ENCODE measurements around the gene MEX3D.
A peak's percentile ranks its signal among the peaks of the same experiment; 100 is the strongest.

The MEX3D gene

DNA sequence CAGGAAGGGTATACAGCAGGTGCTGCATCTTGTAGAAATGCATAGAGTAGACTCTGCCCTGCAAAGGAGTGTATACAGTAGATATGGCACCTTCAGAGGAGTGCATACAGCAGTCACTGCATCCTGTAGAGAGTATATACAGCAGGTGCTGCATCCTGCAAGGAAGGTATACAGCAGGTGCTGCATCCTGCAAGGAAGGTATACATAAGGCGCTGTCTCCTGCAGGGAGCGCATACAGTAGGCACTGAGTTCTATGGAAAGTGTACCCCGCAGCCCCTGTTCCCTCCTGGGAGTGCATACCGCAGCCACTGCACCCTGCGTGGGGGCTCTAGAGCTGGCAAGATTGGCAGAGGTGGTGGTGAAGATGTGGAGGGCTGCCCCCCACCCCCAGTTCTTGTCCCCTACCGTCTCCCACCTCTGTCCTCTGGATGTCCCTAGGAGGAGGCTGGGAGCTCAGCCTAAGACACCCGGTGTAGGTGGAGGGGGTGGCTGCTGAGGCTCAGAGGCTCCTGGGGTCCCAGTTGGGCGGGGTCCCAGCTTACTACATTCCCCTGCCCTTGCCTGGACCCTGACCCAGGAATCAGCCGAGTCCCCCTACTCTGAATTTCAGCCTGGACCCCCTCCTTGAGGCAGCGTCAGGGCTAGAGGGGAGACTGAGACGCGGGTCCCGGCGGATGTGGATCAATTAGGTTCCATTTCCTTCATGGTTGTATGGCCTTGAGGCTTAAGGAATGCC is 53.0 kb downstream of the MEX3D start:
- no peak overlapping the region for H3K4me3 ChIP-seq (ENCODE audit: low read depth, low read length)
- TF ChIP-seq, protein P1, sequence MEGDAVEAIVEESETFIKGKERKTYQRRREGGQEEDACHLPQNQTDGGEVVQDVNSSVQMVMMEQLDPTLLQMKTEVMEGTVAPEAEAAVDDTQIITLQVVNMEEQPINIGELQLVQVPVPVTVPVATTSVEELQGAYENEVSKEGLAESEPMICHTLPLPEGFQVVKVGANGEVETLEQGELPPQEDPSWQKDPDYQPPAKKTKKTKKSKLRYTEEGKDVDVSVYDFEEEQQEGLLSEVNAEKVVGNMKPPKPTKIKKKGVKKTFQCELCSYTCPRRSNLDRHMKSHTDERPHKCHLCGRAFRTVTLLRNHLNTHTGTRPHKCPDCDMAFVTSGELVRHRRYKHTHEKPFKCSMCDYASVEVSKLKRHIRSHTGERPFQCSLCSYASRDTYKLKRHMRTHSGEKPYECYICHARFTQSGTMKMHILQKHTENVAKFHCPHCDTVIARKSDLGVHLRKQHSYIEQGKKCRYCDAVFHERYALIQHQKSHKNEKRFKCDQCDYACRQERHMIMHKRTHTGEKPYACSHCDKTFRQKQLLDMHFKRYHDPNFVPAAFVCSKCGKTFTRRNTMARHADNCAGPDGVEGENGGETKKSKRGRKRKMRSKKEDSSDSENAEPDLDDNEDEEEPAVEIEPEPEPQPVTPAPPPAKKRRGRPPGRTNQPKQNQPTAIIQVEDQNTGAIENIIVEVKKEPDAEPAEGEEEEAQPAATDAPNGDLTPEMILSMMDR (IDR thresholded peaks at IDR 0.05; ENCODE audit: low read depth, low read length, missing control alignments), result no peak
- in situ Hi-C loops (cut with HindIII; ENCODE audit: low sequenced_read_pairs), result no loop called here
- no peak for DNase-seq (ENCODE audit: low read depth)

DNA sequence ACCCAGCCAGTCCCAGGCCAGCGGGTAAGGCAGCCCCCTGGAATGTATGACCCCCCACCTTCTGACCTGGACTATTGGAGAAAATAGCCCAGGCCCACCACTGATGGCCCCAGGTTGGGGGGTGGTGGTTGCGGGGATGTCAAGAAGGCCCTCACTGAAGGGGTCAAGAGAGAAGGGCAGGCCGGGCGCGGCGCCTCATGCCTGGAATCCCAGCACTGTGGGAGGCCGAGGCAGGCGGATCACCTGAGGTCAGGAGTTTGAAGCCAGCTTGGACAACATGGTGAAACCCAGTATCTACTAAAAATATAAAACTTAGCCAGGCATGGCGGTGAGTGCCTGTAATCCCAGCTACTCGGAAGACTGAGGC is 53.8 kb downstream of the MEX3D start:
- H3K4me3 ChIP-seq (ENCODE audit: low read depth, low read length), result no peak overlapping the region
- in situ Hi-C loops (cut with HindIII; ENCODE audit: low sequenced_read_pairs), result no loop called here
- no peak for DNase-seq (ENCODE audit: low read depth)
- TF ChIP-seq, protein P1 (IDR thresholded peaks at IDR 0.05; ENCODE audit: low read depth, low read length, missing control alignments), result no peak

DNA sequence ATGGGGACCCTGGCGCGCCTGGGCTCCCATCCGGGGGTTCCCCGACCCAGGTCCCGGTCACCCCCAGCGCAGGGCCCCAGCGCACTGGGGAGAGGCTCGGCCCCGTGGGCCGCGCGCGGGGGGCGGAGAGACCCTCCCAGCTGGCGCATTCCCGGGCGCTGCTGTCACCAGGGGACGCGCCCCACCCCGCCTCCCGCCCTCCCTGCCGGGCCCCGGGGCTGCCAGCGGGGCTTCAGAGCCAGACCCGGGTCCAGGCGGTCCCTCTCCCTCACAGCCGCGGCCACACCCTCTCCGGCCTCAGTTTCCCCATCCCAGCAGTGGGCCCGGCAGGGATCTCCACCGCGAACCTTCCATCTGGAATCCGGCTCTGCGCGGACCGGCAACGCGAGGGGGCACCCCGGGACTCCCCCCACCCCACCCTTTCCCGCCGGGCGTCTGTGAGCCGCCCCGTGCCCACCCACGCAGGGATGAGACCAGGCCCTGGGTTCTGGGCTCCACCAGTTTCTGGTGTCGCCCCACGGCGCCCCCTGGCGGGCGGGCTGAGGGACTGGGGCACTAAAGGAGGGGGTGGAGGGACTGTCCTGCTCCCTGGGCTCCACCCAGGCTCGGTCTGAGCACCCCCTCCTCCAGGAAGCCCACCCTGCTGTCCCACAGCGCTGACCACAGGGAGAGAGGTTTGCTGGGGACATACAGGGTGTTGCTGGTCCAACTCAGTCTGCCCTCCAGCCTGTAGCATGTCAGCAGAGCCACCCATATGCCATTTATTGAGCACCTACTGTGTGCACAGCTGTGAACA is 54.4 kb downstream of the MEX3D start:
- no peak for DNase-seq (ENCODE audit: low read depth)
- peak overlapping the region; percentile 34 for H3K4me3 ChIP-seq (ENCODE audit: low read depth, low read length)
- TF ChIP-seq, protein P1 (IDR thresholded peaks at IDR 0.05; ENCODE audit: low read depth, low read length, missing control alignments), result peak; percentile 43
- in situ Hi-C loops (cut with HindIII; ENCODE audit: low sequenced_read_pairs), result no loop called here

DNA sequence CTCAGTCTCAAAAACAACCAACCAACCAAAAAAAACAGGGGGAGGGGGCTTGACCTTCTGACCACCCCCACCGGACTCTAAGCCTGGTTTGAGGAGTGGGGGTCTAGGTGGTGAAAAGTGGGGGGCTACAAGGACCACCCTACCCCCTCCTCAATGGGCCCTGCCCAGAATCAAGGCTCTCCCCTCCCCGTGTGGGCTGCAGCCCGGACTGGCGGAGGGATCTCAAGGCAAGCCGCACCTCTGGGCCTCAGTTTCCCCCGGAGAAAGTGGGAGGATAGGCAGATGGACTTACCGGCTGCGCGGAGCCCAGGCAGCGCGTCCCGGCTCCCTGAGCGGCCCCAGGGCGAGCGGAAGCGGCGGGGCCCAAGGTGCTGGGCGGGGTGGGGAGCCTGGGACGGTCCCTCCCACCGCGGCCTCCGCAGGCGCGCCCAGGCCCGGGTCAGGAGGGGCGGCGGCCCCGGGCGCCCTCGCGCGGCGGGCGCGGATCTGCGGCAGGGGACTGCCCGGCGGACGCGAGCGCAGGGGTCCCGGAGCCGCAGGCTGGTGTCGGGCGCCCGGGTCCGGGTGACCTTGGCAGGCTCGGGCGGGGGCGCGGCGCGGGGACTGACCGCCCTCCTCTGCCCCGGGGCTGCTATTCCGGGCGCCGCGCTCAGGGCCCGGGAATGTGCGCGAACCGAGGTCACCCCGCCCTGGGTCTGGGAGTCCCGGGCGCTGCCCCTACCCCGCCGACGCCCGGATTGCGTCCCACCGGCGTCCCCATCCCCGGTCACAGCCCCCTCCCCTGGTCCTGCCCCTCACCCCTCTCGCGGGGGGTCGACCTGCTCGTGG is 55.2 kb downstream of the MEX3D start, which contains the start of gene ADAMTSL5:
Gene ADAMTSL5 (minus strand): TSS at position 349 of the 828 bp plus-strand sequence. CDS start 2,076 bp downstream, outside the sequence.
- no peak for DNase-seq (ENCODE audit: low read depth)
- in situ Hi-C loops (cut with HindIII; ENCODE audit: low sequenced_read_pairs), result no loop called here
- H3K4me3 ChIP-seq (ENCODE audit: low read depth, low read length), result peak within 1 kb of the TSS; percentile 34
- TF ChIP-seq, protein P1 (IDR thresholded peaks at IDR 0.05; ENCODE audit: low read depth, low read length, missing control alignments), result no peak

DNA sequence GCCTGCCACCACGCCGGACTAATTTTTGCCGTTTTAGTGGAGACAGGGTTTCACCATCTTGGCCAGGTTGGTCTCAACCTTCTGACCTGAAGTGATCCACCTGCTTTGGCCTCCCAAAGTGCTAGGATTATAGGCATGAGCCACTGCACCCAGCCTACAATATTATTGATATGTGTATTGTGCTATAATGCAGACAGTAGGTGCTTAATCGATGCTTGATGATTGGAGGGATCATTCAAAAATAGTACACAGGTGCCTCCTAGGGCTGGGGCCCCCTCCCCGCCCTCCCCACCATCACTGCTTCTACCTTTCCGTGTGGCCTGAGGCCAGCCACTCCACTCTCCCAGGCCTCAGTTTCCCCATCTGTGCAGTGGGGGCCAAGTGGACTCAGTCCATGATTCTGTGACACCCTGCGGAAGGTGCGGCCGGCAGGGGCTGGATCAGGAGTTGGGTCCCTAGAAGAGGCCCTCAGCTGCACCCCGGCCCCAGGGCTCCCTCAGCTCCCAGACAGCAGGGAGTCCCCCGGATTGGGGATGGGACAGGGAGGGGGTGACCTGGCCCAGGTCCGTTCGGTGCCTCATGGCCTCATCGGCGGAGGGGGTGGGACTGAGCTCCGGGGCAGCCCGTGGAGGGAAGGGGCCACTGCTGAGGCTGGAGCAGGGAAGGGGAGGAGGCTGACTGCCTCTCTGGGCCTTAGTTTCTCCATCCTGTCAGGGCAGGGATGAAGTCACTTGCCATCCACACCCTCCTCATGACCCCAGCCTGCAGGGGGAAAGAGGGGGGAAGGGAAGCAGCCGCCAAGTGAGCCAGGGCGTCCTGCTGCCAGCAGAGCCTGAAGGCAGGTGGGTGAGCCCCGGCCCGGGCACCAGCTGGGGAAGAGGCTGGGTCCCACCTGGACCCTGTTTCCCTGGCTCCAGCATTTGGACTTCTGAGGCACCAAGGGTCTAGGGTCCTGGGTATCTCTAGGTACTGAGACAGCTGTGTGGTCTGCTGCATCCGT is 56.5 kb downstream of the MEX3D start:
- in situ Hi-C loops (cut with HindIII; ENCODE audit: low sequenced_read_pairs), result no loop called here
- TF ChIP-seq, protein P1 (IDR thresholded peaks at IDR 0.05; ENCODE audit: low read depth, low read length, missing control alignments), result no peak
- H3K4me3 ChIP-seq (ENCODE audit: low read depth, low read length), result no peak overlapping the region
- DNase-seq (ENCODE audit: low read depth), result no peak
